HL-60 (cell line): ENCODE data around the gene CD247.

Experiments used
- DNase-seq, 2 experiments: peaks; one replicate each; pipeline ENCODE4 v3.0.0-alpha.2; 2010 to 2020; ENCODE audit warnings: low read depth in 1 of 2, low spot score in 1 of 2
- H3K27ac ChIP-seq: fragments of 250-450 bp; sonication (Bioruptor Pico); replicated peaks from 2 replicates; pipeline ENCODE4 v1.5.1; 2020; ENCODE audit warnings: mild to moderate bottlenecking, moderate library complexity
- H3K27me3 ChIP-seq: fragments of 250-450 bp; sonication (Bioruptor Pico); 2 replicates; pipeline ENCODE4 v1.5.1; 2021; ENCODE audit warnings: mild to moderate bottlenecking, moderate library complexity; ENCODE audit not compliant: insufficient read depth, poor library complexity, severe bottlenecking
- H3K4me3 ChIP-seq: replicated peaks from 2 replicates; pipeline ENCODE4 v1.5.1; 2011; ENCODE audit warnings: mild to moderate bottlenecking, control low read depth, low read length; ENCODE audit not compliant: insufficient read depth
- CTCF ChIP-seq: IDR thresholded peaks from one replicate; pipeline ENCODE4 v1.5.1; 2011; ENCODE audit warnings: low read length, control low read depth, inconsistent platforms; ENCODE audit not compliant: insufficient read depth
- GABPA ChIP-seq: IDR thresholded peaks from 2 replicates; pipeline ENCODE4 v1.6.1; 2012; ENCODE audit warnings: low read depth
- POLR2AphosphoS5 ChIP-seq: IDR thresholded peaks from 2 replicates; pipeline ENCODE4 v1.6.1; 2012; ENCODE audit warnings: low read depth
- REST ChIP-seq: IDR thresholded peaks from 2 replicates; pipeline ENCODE4 v1.6.1; 2012; ENCODE audit warnings: low read depth; ENCODE audit not compliant: insufficient replicate concordance
- SPI1 ChIP-seq: IDR thresholded peaks from 2 replicates; pipeline ENCODE4 v1.6.1; 2012; ENCODE audit warnings: low read depth, mild to moderate bottlenecking, borderline replicate concordance

Gene CD247

GRCh38 chr1:167526667-167527383 lies 8.5 kb upstream of the CD247 start:
- H3K27me3 ChIP-seq, result no peaks in the 10 kb centered on the region
- DNase-seq, result no peak
- H3K4me3 ChIP-seq, result no peak overlapping the region
- H3K27ac ChIP-seq, result no peak overlapping the region
- TF ChIP-seq SPI1 (no peak), REST (no peak), CTCF (no peak), POLR2AphosphoS5 (no peak), GABPA (no peak)

GRCh38 chr1:167524651-167525050 lies 6.3 kb upstream of the CD247 start:
- Histone ChIP-seq H3K27ac (no peak overlapping the region), H3K27me3 (no peaks in the 10 kb centered on the region), H3K4me3 (no peak overlapping the region)
- no peak for DNase-seq
- TF ChIP-seq CTCF (no peak), POLR2AphosphoS5 (no peak), GABPA (no peak), REST (no peak), SPI1 (no peak)

- no peaks in the 10 kb centered on the region for H3K27me3 ChIP-seq
- DNase-seq, result no peak
Measured at GRCh38 chr1:167522246-167522645, 3.9 kb upstream of the CD247 start.

More at GRCh38 chr1:167522246-167522645, 3.9 kb upstream of the CD247 start:
- Histone ChIP-seq H3K27ac (no peak overlapping the region), H3K4me3 (no peak overlapping the region)
- TF ChIP-seq POLR2AphosphoS5 (no peak), CTCF (no peak), GABPA (no peak), REST (no peak), SPI1 (no peak)
